Measurements from ENCODE around the gene GNRH2. TPM values are rescaled to one million over a fixed set of nuclear protein-coding genes. Genes with fewer than 3 reads are reported as not detected.

GNRH2 gene
- polyA plus RNA-seq, 1 of the 3 experiments (the other 2 are of a cell fraction), result 0.58 TPM

- TF ChIP-seq FOSL2 (IDR thresholded peaks at IDR 0.05; ENCODE audit: borderline replicate concordance, low read depth) (no peak), RXRA (IDR thresholded peaks at IDR 0.05; ENCODE audit: borderline replicate concordance, low read depth) (no peak), RAD21 (IDR thresholded peaks at IDR 0.05; ENCODE audit: low read length) (no peak), ELF1 (IDR thresholded peaks at IDR 0.05) (no peak), YY1 (IDR thresholded peaks at IDR 0.05; ENCODE audit: low read depth) (no peak), USF2 (IDR thresholded peaks at IDR 0.05; ENCODE audit: borderline replicate concordance, low read depth, low read length) (no peak), MEF2A (IDR thresholded peaks at IDR 0.05; ENCODE audit: borderline replicate concordance, low read depth) (no peak), TEAD4 (IDR thresholded peaks at IDR 0.05; ENCODE audit: borderline replicate concordance, insufficient read depth) (no peak), TCF12 (IDR thresholded peaks at IDR 0.05) (no peak), POLR2AphosphoS5 (IDR thresholded peaks at IDR 0.05; ENCODE audit: low read depth, low read length) (no peak)
Measured at GRCh38 chr20:3027987-3028386, 15.4 kb upstream of the GNRH2 start (continued).

- DNase-seq, result no peak
- Histone ChIP-seq H3K36me3 (replicated peaks in 1 of 2; ENCODE audit: control insufficient read depth in 1 of 2, insufficient read depth in 2 of 2, low read length in 1 of 2) (peaks cover 21 to 51% of the 10 kb centered on the region in 2 experiments), H3K4me3 (ENCODE audit: low read depth in 2 of 2, low read length in 1 of 2) (no peak overlapping the region), H3K27ac (ENCODE audit: low read depth in 2 of 2, low read length in 1 of 2) (no peak overlapping the region), H3K9me2 (no peaks in the 10 kb centered on the region), H3K4me2 (no peak overlapping the region), H3F3A (replicated peaks; ENCODE audit: insufficient read depth) (no peaks in the 10 kb centered on the region), H2AFZ (ENCODE audit: low read depth) (no peak overlapping the region), H3K9ac (no peak overlapping the region), H3K9me3 (no peaks in the 10 kb centered on the region), H4K20me1 (ENCODE audit: insufficient read depth) (no peaks in the 10 kb centered on the region), H3K79me2 (ENCODE audit: insufficient read depth) (no peaks in the 10 kb centered on the region), H3K27me3 (ENCODE audit: insufficient read depth) (no peaks in the 10 kb centered on the region), H3K4me1 (ENCODE audit: control insufficient read depth in 1 of 2, insufficient read depth in 2 of 2, low read depth in 1 of 2, low read length in 1 of 2) (no peaks in the 10 kb centered on the region)
- ChIA-PET CTCF (no interaction called here), POLR2A (no interaction called here)
- WGBS (ENCODE audit: low lambda C conversion rate), result 97% methylated on average over 3 of the region's 3 CpGs
- TF ChIP-seq RFX5 (IDR thresholded peaks at IDR 0.05; ENCODE audit: low read length), result no peak
- TF ChIP-seq FOSL2 (IDR thresholded peaks at IDR 0.05; ENCODE audit: borderline replicate concordance, low read depth), result no peak
- no peak for TF ChIP-seq GATA2 (CRISPR knock-in tag; IDR thresholded peaks at IDR 0.05)
- no peak for TF ChIP-seq CTCF (IDR thresholded peaks at IDR 0.05)
- no peak for TF ChIP-seq NRF1 (IDR thresholded peaks at IDR 0.05; ENCODE audit: low read depth, low read length)
- TF ChIP-seq GABPA (IDR thresholded peaks at IDR 0.05; ENCODE audit: low read depth), result no peak
- TF ChIP-seq FOXM1 (IDR thresholded peaks at IDR 0.05; ENCODE audit: low read depth), result no peak
- TF ChIP-seq SIN3A (IDR thresholded peaks at IDR 0.05; ENCODE audit: borderline replicate concordance, low read depth, low read length), result no peak
- TF ChIP-seq IRF3 (IDR thresholded peaks at IDR 0.05; ENCODE audit: low read depth, low read length), result no peak
- TF ChIP-seq SMC3 (IDR thresholded peaks at IDR 0.05; ENCODE audit: low read depth, low read length), result no peak
- TF ChIP-seq FOXJ3 (CRISPR knock-in tag; IDR thresholded peaks at IDR 0.05), result no peak
- TF ChIP-seq MEF2A (IDR thresholded peaks at IDR 0.05; ENCODE audit: borderline replicate concordance, low read depth), result no peak
- no peak for TF ChIP-seq USF1 (IDR thresholded peaks at IDR 0.05; ENCODE audit: borderline replicate concordance, low read depth)
- no peak for TF ChIP-seq TEAD4 (IDR thresholded peaks at IDR 0.05; ENCODE audit: borderline replicate concordance, insufficient read depth)
- TF ChIP-seq RCOR1 (IDR thresholded peaks at IDR 0.05; ENCODE audit: low read length), result no peak
- TF ChIP-seq PBX3 (IDR thresholded peaks at IDR 0.05), result no peak
- no peak for TF ChIP-seq YY1 (IDR thresholded peaks at IDR 0.05; ENCODE audit: low read depth)
Measured at GRCh38 chr20:3031524-3032147, 11.8 kb upstream of the GNRH2 start.
